OCI-LY1 (cell line): ENCODE measurements around the gene CHEK1.

Experiments
- H2AFZ ChIP-seq: fragments of 200-600 bp; sonication (generic), shearing (Covaris generic); 2 replicates; pipeline ENCODE4 v1.6.0; 2014; ENCODE audit warnings: antibody characterized with exemption, mild to moderate bottlenecking, low read length
- H3F3A ChIP-seq: fragments of 200-600 bp; sonication (generic), shearing (Covaris generic); 2 replicates; pipeline ENCODE4 v1.6.0; 2014; ENCODE audit warnings: mild to moderate bottlenecking, antibody characterized with exemption, low read length, moderate library complexity; ENCODE audit not compliant: insufficient read depth
- H3K27ac ChIP-seq: fragments of 200-600 bp; sonication (generic); 2 replicates; pipeline ENCODE4 v1.5.1; 2014; ENCODE audit warnings: low read length, mixed run types, mild to moderate bottlenecking, low read depth; ENCODE audit not compliant: poor library complexity, severe bottlenecking
- H3K27me3 ChIP-seq: fragments of 200-600 bp; sonication (generic); 2 replicates; pipeline ENCODE4 v1.6.0; 2014; ENCODE audit warnings: antibody characterized with exemption, mild to moderate bottlenecking, low read length, moderate library complexity; ENCODE audit not compliant: insufficient read depth
- H3K36me3 ChIP-seq: fragments of 200-600 bp; sonication (generic); 2 replicates; pipeline ENCODE4 v1.6.1; 2014; ENCODE audit warnings: mild to moderate bottlenecking, antibody characterized with exemption, low read length, moderate library complexity, mixed read lengths; ENCODE audit not compliant: insufficient read depth
- H3K4me1 ChIP-seq: fragments of 200-600 bp; sonication (generic); 2 replicates; pipeline ENCODE4 v1.5.1; 2014; ENCODE audit warnings: mild to moderate bottlenecking, low read length, moderate library complexity; ENCODE audit not compliant: insufficient read depth, severe bottlenecking
- H3K4me2 ChIP-seq: fragments of 200-600 bp; sonication (generic), shearing (Covaris generic); 2 replicates; pipeline ENCODE4 v1.6.1; 2014; ENCODE audit warnings: low read length
- H3K4me3 ChIP-seq: fragments of 200-600 bp; sonication (generic); 2 replicates; pipeline ENCODE4 v1.5.1; 2014; ENCODE audit warnings: low read length, low read depth, mild to moderate bottlenecking, mixed read lengths; ENCODE audit not compliant: poor library complexity, severe bottlenecking
- H3K79me2 ChIP-seq: fragments of 200-600 bp; shearing (Covaris generic); 2 replicates; pipeline ENCODE4 v1.6.1; 2016; ENCODE audit warnings: mixed run types, low read length, mixed read lengths; ENCODE audit not compliant: insufficient read depth
- H3K9ac ChIP-seq: fragments of 200-600 bp; sonication (generic), shearing (Covaris generic); 2 replicates; pipeline ENCODE4 v1.6.1; 2014; ENCODE audit warnings: mild to moderate bottlenecking, low read length, mixed read lengths
- H3K9me2 ChIP-seq: fragments of 200-600 bp; sonication (generic), shearing (Covaris generic); 2 replicates; pipeline ENCODE4 v1.6.1; 2014; ENCODE audit warnings: low read depth, mild to moderate bottlenecking, low read length, mixed read lengths
- H3K9me3 ChIP-seq: fragments of 200-600 bp; shearing (Covaris generic); 2 replicates; pipeline ENCODE4 v1.6.1; 2014; ENCODE audit warnings: low read length, mixed read lengths
- H4K20me1 ChIP-seq: fragments of 200-600 bp; sonication (generic), shearing (Covaris generic); 2 replicates; pipeline ENCODE4 v1.6.0; 2016; ENCODE audit warnings: mild to moderate bottlenecking, low read length; ENCODE audit not compliant: insufficient read depth
- EZH2 ChIP-seq: fragments of 200-600 bp; sonication (generic), shearing (Covaris generic); IDR thresholded peaks from 2 replicates; pipeline ENCODE4 v1.8.0; 2017; ENCODE audit warnings: borderline replicate concordance, mixed run types, mild to moderate bottlenecking, antibody characterized with exemption, low read length, moderate library complexity, mixed read lengths
- TF ChIP-seq, protein P1 (sequence below): fragments of 200-600 bp; sonication (generic), shearing (Covaris generic); IDR thresholded peaks from 2 replicates; pipeline ENCODE4 v1.5.1; 2017; ENCODE audit warnings: mild to moderate bottlenecking, antibody characterized with exemption, low read length, moderate library complexity, mixed read lengths

CHEK1 gene

DNA sequence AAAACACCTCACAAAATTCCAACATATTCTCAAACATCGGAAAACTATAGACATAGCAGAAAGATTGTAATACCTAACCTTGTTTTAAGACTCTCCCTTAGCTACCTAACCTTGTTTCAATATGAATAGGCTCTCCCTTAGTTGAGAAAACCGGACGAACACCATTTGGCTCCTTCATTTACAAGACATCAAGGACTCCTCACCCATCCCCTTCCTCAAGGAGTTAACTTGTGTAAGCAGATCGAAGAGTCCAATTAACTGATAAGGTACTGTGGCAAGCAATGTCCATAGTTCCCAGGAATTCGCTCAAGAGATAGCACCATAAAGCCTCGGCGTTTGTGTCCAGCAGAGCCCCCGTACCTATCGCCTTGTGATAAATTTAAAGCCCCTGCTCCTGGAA lies 60.3 kb downstream of the CHEK1 start:
- Histone ChIP-seq H3K4me3 (no peak overlapping the region), H3K79me2 (no peaks in the 10 kb centered on the region), H3K9me2 (no peaks in the 10 kb centered on the region), H3K9me3 (no peaks in the 10 kb centered on the region), H3F3A (no peaks in the 10 kb centered on the region), H4K20me1 (no peaks in the 10 kb centered on the region), H3K4me2 (no peak overlapping the region), H3K9ac (no peak overlapping the region), H3K27ac (no peak overlapping the region), H3K36me3 (no peaks in the 10 kb centered on the region), H3K27me3 (no peaks in the 10 kb centered on the region), H3K4me1 (no peaks in the 10 kb centered on the region), H2AFZ (no peak overlapping the region)
- TF ChIP-seq, protein P1, sequence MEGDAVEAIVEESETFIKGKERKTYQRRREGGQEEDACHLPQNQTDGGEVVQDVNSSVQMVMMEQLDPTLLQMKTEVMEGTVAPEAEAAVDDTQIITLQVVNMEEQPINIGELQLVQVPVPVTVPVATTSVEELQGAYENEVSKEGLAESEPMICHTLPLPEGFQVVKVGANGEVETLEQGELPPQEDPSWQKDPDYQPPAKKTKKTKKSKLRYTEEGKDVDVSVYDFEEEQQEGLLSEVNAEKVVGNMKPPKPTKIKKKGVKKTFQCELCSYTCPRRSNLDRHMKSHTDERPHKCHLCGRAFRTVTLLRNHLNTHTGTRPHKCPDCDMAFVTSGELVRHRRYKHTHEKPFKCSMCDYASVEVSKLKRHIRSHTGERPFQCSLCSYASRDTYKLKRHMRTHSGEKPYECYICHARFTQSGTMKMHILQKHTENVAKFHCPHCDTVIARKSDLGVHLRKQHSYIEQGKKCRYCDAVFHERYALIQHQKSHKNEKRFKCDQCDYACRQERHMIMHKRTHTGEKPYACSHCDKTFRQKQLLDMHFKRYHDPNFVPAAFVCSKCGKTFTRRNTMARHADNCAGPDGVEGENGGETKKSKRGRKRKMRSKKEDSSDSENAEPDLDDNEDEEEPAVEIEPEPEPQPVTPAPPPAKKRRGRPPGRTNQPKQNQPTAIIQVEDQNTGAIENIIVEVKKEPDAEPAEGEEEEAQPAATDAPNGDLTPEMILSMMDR = no peak
- no peak for TF ChIP-seq EZH2

DNA sequence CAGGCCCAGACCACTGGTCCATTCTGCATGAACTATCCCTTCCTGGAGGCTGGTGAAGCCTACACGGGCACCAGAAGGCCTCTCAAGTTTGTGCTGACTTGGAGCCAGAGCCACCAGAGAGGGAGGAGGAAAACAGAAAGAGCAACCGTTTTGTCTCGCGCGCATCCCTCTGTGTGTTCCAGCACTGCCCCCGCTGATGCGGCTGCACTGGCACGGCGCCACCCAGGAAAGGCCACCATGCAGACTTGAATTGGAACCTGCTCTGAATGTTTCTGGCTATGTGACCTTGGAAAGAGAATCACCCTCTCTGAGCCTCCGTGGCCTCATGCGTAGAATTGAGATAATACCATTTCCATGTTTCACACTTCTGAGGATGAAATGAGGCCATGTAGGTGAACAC lies 63.1 kb downstream of the CHEK1 start:
- Histone ChIP-seq H3K79me2 (no peaks in the 10 kb centered on the region), H3K4me1 (no peaks in the 10 kb centered on the region)
- TF ChIP-seq EZH2 = no peak
- TF ChIP-seq, protein P1 = no peak

DNA sequence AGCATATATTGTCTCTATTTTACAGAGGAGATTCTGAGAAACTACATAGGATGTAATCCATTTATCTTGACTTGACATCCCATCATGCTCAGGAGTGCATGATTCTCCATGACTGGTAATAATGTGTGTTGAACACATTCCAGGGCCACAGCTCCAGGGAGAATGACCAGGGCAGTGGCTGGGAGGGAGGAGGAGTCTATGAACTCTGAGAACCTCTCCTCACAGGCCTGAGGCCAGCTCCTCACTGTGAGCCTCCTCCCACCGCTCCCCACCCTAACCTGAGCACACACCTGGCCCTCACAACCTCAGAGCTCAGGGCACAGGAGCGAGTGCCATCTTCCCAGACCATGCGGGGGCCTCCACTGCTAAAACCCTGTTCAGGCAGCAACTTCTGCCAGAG lies 63.7 kb downstream of the CHEK1 start:
- Histone ChIP-seq H3K4me3 (no peak overlapping the region), H2AFZ (no peak overlapping the region), H3K9ac (no peak overlapping the region), H3K36me3 (no peaks in the 10 kb centered on the region), H3K4me2 (no peak overlapping the region), H3F3A (no peaks in the 10 kb centered on the region), H3K27me3 (no peaks in the 10 kb centered on the region), H3K79me2 (no peaks in the 10 kb centered on the region), H3K27ac (no peak overlapping the region), H3K9me3 (no peaks in the 10 kb centered on the region), H4K20me1 (no peaks in the 10 kb centered on the region), H3K4me1 (no peaks in the 10 kb centered on the region), H3K9me2 (no peaks in the 10 kb centered on the region)
- TF ChIP-seq, protein P1 = no peak

More for the DNA sequence above, 63.1 kb downstream of the CHEK1 start:
- Histone ChIP-seq H2AFZ (no peak overlapping the region), H3F3A (no peaks in the 10 kb centered on the region), H4K20me1 (no peaks in the 10 kb centered on the region), H3K27ac (no peak overlapping the region), H3K9me3 (no peaks in the 10 kb centered on the region), H3K9ac (no peak overlapping the region), H3K9me2 (no peaks in the 10 kb centered on the region), H3K36me3 (no peaks in the 10 kb centered on the region), H3K4me3 (no peak overlapping the region), H3K27me3 (no peaks in the 10 kb centered on the region), H3K4me2 (no peak overlapping the region)
